HG03457 (cell line): Measurements from ENCODE around the gene BEAN1.

Experiments
- ATAC-seq: cut with Tn5 transposase; IDR thresholded peaks from one replicate; pipeline ENCODE4 v1.9.1; 2021; ENCODE audit warnings: moderate number of reproducible peaks; ENCODE audit not compliant: unreplicated experiment

Gene BEAN1

GRCh38 chr16:66427036-66427860, at the start of gene BEAN1:
BEAN1 (plus strand) TSS chr16:66427295; CDS start chr16:66437677, 10,382 bp downstream.
- no peak for ATAC-seq

- ATAC-seq: no peak
Observed at GRCh38 chr16:66377324-66377723, 49.8 kb upstream of the BEAN1 start.

GRCh38 chr16:66378741-66379570, 48.1 kb upstream of the BEAN1 start:
- no peak for ATAC-seq

- no peak for ATAC-seq
Observed at GRCh38 chr16:66379571-66379941, 47.5 kb upstream of the BEAN1 start.

- no peak for ATAC-seq
Observed at GRCh38 chr16:66380421-66380820, 46.7 kb upstream of the BEAN1 start.

GRCh38 chr16:66381585-66382170, 45.4 kb upstream of the BEAN1 start:
- ATAC-seq: no peak

- ATAC-seq: no peak
Observed at GRCh38 chr16:66382171-66382965, 44.7 kb upstream of the BEAN1 start.

- no peak for ATAC-seq
Observed at GRCh38 chr16:66382966-66383299, 44.2 kb upstream of the BEAN1 start.

- no peak for ATAC-seq
Observed at GRCh38 chr16:66383551-66383950, 43.5 kb upstream of the BEAN1 start.

GRCh38 chr16:66385415-66385814, 41.7 kb upstream of the BEAN1 start:
- ATAC-seq: no peak

GRCh38 chr16:66386629-66387622, 40.2 kb upstream of the BEAN1 start:
- no peak for ATAC-seq

- ATAC-seq: no peak
Observed at GRCh38 chr16:66387817-66388332, 39.2 kb upstream of the BEAN1 start.

- no peak for ATAC-seq
Observed at GRCh38 chr16:66388350-66389139, 38.5 kb upstream of the BEAN1 start.

GRCh38 chr16:66389256-66390176, 37.6 kb upstream of the BEAN1 start:
- no peak for ATAC-seq

- no peak for ATAC-seq
Observed at GRCh38 chr16:66390346-66391108, 36.6 kb upstream of the BEAN1 start.

GRCh38 chr16:66391726-66392670, 35.1 kb upstream of the BEAN1 start:
- no peak for ATAC-seq
